ENCODE data around the gene INTS6. TPM values are rescaled to one million over a fixed set of nuclear protein-coding genes. Genes with fewer than 3 reads are reported as not detected.

The INTS6 gene
- total and polyA plus RNA-seq, 12 donors = 13.1 to 82.4 (median 37.2) TPM

DNA sequence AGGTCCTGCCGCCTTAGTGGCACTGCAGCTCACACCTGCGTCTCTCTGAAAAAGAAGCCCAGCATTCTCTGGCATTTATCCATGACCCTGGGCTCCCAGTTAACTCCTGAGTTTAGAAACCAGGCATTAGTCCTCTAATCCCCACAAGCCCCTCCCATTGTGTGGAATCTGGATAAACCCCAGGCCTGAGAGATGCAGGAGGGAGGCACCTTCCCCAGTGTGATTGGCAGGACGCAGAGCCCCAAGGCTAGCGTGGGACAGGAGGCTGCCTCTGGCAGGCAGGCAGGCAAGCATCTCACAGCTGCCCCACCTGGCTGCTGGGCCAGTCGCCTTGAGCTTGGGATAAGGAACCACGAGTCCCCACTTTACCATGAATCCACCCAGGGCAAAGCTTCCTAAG, 124.3 kb downstream of the INTS6 start:
- intact Hi-C loops (cut with DNase I) = no loop called here
- Histone ChIP-seq H3K27me3 (no peaks in the 10 kb centered on the region), H3K4me3 (no peak overlapping the region), H3K4me1 (replicated peaks in 1 of 2) (no peaks in the 10 kb centered on the region), H3K36me3 (replicated peaks in 1 of 2) (no peaks in the 10 kb centered on the region), H3K9me3 (replicated peaks in 1 of 3) (no peaks in the 10 kb centered on the region), H3K27ac (no peak overlapping the region)
- TF ChIP-seq POLR2A (IDR thresholded peaks at IDR 0.05) = no peak
- TF ChIP-seq, protein P1, sequence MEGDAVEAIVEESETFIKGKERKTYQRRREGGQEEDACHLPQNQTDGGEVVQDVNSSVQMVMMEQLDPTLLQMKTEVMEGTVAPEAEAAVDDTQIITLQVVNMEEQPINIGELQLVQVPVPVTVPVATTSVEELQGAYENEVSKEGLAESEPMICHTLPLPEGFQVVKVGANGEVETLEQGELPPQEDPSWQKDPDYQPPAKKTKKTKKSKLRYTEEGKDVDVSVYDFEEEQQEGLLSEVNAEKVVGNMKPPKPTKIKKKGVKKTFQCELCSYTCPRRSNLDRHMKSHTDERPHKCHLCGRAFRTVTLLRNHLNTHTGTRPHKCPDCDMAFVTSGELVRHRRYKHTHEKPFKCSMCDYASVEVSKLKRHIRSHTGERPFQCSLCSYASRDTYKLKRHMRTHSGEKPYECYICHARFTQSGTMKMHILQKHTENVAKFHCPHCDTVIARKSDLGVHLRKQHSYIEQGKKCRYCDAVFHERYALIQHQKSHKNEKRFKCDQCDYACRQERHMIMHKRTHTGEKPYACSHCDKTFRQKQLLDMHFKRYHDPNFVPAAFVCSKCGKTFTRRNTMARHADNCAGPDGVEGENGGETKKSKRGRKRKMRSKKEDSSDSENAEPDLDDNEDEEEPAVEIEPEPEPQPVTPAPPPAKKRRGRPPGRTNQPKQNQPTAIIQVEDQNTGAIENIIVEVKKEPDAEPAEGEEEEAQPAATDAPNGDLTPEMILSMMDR (IDR thresholded peaks at IDR 0.05) = no peak
- DNase-seq = no peak
- WGBS, 4 donors = 71 to 77% (median 73%) methylated on average over 4 to 6 of the region's 6 CpGs

DNA sequence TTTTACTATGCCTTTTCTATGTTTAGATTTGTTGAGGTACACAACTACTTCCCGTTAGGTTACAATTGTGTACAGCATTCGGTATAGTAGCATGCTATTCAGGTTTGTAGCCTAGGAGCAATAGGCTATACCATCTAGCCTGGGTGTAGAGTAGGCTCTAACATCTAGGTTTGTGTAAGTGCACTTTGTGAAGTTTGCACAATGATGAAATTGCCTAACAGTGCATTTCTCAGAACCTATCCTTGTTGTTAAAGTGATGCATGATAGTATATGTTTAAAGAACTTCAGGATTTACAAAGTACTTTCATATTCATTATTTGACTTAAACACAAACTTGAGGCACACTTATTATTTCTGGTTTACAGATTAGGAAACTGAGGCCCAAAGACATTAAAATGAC, 124.9 kb downstream of the INTS6 start:
- no peaks in the 10 kb centered on the region for H3K9me3 ChIP-seq (replicated peaks in 1 of 3)
- H3K27ac ChIP-seq = no peak overlapping the region
- WGBS, 4 donors = 89 to 98% (median 95%) methylated on average over 2 of the region's 2 CpGs
- no peaks in the 10 kb centered on the region for H3K36me3 ChIP-seq (replicated peaks in 1 of 2)
- H3K27me3 ChIP-seq = no peaks in the 10 kb centered on the region
- DNase-seq = no peak
- intact Hi-C loops (cut with DNase I) = no loop called here
- no peak overlapping the region for H3K4me3 ChIP-seq
- no peak for TF ChIP-seq POLR2A (IDR thresholded peaks at IDR 0.05)
- TF ChIP-seq, protein P1 (IDR thresholded peaks at IDR 0.05) = no peak
- no peaks in the 10 kb centered on the region for H3K4me1 ChIP-seq (replicated peaks in 1 of 2)

DNA sequence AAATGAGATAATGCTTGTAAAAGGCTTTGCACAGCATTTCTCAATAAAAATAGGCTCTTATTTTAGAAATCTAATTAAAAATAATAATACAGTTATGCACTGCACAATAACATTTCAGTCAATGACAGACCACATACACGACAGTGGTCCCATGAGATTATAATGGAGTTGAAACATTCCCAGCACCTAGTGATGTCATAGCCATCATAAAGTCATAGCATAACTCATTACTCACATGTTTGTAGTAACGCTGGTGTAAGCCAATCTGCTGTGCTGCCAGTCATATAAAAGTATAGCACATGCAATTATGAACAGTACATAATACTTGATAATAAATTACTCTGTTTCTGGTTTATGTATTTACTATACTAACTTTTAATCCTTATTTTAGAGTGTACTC, 126.1 kb downstream of the INTS6 start:
- H3K27me3 ChIP-seq = no peaks in the 10 kb centered on the region
- TF ChIP-seq, protein P1 (IDR thresholded peaks at IDR 0.05) = no peak
- no peak for TF ChIP-seq POLR2A (IDR thresholded peaks at IDR 0.05)
- H3K4me3 ChIP-seq = no peak overlapping the region
- 85 to 91% (median 89%) methylated on average over 2 of the region's 2 CpGs for WGBS, 4 donors
- H3K27ac ChIP-seq = no peak overlapping the region
- intact Hi-C loops (cut with DNase I) = no loop called here
- H3K36me3 ChIP-seq (replicated peaks in 1 of 2) = no peaks in the 10 kb centered on the region
- DNase-seq = no peak
- no peaks in the 10 kb centered on the region for H3K4me1 ChIP-seq (replicated peaks in 1 of 2)
- H3K9me3 ChIP-seq (replicated peaks in 1 of 3) = no peaks in the 10 kb centered on the region

DNA sequence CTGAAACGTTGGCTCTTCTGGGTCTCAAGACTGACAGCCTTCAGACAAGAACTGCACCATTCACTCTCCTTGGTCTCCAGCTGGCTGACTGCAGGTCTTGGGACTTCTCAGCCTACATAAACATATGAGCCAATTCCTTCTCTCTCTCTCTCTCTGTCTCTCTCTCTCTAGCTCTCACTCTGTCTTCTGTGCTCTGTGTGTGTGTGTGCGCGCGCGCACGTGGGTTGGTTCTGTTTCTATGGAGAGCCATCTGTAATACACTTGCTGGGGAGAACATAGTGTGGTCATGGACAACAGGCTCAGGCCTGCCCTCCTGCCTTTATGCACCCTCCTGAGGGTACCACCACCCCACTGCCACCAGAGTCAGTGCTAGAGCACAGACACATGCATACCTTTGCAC, 127.0 kb downstream of the INTS6 start:
- no peak overlapping the region for H3K27ac ChIP-seq
- TF ChIP-seq, protein P1 (IDR thresholded peaks at IDR 0.05) = no peak
- TF ChIP-seq POLR2A (IDR thresholded peaks at IDR 0.05) = no peak
- intact Hi-C loops (cut with DNase I) = no loop called here
- no peak for DNase-seq
- no peak overlapping the region for H3K4me3 ChIP-seq
- H3K36me3 ChIP-seq (replicated peaks in 1 of 2) = no peaks in the 10 kb centered on the region
- 88 to 97% (median 96%) methylated on average over 6 of the region's 6 CpGs for WGBS, 4 donors
- H3K9me3 ChIP-seq (replicated peaks in 1 of 3) = no peaks in the 10 kb centered on the region
- no peaks in the 10 kb centered on the region for H3K27me3 ChIP-seq
- no peaks in the 10 kb centered on the region for H3K4me1 ChIP-seq (replicated peaks in 1 of 2)

Measured in adrenal gland (tissue), 12 donors.